Measurements from ENCODE around the gene SRSF12. TPM values are rescaled to one million over a fixed set of nuclear protein-coding genes. Genes with fewer than 3 reads are reported as not detected.

SRSF12 gene
- total RNA-seq, 2 experiments from 2014 or later, result not detected

DNA sequence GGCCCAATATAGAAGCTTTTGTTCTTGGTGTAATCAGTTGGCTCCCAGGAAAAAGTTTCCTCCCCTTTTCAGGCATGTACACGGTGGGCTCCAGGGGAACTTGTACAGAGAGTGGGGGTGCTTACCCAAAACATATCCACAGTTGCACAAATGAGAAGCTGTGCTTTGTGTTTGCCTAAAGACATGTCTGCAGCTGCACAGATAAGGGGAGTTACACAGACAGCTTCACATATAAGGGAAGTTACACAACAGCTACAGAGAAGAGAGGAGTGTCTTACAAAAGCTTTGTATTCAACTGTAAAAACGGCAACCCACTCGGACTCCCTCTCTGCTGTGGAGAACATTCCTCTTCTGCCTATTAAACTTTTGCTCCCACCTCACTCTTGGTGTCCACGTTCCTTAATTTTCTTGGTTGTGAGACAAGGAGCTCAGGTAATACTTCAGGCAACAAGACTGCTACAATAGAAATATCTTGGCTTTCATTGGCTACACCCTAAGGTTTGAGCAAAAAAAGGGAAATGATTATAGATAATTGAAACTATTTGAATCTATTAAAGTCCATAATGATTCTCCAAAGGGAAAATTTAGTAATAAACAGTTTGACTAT is 44.8 kb downstream of the SRSF12 start:
- ChIA-PET POLR2A (interaction anchor here (0.9 to 3.7 kb wide), 4 partner anchors 10 to 73 kb away, joined by 3 to 18 read pairs (median 9); partner anchors contain the start of gene PM20D2), CTCF (no interaction called here)
- no peak overlapping the region for H3K4me3 Mint-ChIP-seq
- H3K27me3 Mint-ChIP-seq, result no peaks in the 10 kb centered on the region
- TF ChIP-seq, protein P1, sequence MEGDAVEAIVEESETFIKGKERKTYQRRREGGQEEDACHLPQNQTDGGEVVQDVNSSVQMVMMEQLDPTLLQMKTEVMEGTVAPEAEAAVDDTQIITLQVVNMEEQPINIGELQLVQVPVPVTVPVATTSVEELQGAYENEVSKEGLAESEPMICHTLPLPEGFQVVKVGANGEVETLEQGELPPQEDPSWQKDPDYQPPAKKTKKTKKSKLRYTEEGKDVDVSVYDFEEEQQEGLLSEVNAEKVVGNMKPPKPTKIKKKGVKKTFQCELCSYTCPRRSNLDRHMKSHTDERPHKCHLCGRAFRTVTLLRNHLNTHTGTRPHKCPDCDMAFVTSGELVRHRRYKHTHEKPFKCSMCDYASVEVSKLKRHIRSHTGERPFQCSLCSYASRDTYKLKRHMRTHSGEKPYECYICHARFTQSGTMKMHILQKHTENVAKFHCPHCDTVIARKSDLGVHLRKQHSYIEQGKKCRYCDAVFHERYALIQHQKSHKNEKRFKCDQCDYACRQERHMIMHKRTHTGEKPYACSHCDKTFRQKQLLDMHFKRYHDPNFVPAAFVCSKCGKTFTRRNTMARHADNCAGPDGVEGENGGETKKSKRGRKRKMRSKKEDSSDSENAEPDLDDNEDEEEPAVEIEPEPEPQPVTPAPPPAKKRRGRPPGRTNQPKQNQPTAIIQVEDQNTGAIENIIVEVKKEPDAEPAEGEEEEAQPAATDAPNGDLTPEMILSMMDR (IDR thresholded peaks at IDR 0.05), result no peak
- no peaks in the 10 kb centered on the region for H3K9me3 Mint-ChIP-seq
- Histone ChIP-seq H3K36me3 (ENCODE audit: insufficient read depth, low read length) (no peaks in the 10 kb centered on the region), H3K4me3 (ENCODE audit: low read length) (no peak overlapping the region), H3K27me3 (ENCODE audit: control insufficient read depth in 1 of 2, insufficient read depth in 2 of 2, low read length in 2 of 2) (no peaks in the 10 kb centered on the region), H3K27ac (ENCODE audit: low read depth in 1 of 2, low read length in 2 of 2) (no peak overlapping the region), H3K9me3 (ENCODE audit: control insufficient read depth in 1 of 2, insufficient read depth in 1 of 2, low read length in 2 of 2) (no peaks in the 10 kb centered on the region), H3K4me1 (ENCODE audit: insufficient read depth, low read length) (peaks cover 2% of the 10 kb centered on the region)
- DNase-seq (peak in 1 of 14 experiments; percentile 26), ATAC-seq (ENCODE audit: poor library complexity) (no peak)
- H3K36me3 Mint-ChIP-seq (ENCODE audit: low read depth), result no peaks in the 10 kb centered on the region
- peaks cover 5% of the 10 kb centered on the region for H3K4me1 Mint-ChIP-seq (ENCODE audit: low read depth)
- H3K27ac Mint-ChIP-seq, result no peak overlapping the region
- intact Hi-C loops (cut with DNase I, micrococcal nuclease), result no loop called here

DNA sequence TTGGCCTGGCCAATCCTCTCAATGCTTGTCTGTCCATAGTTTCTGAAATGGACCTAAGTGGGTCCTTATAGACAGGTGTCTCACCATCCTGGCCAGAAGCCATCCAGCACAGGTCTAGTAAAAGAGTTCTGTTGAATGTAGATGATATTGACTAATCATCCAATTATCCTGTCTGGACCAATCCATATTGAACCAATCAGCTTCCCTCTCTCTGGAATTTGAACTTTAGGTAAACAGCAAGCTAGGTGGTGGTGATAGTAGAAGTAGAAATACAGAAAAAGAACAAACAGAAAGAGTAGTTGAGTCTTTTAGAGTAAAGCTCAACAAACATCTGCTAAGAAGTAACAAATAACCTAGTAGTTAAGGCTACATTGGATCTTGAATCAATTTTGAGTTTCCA is 46.8 kb downstream of the SRSF12 start:
- no peaks in the 10 kb centered on the region for H3K9me3 Mint-ChIP-seq
- intact Hi-C loops (cut with DNase I, micrococcal nuclease), result no loop called here
- H3K27ac Mint-ChIP-seq, result no peak overlapping the region
- DNase-seq (no peak), ATAC-seq (ENCODE audit: poor library complexity) (no peak)
- H3K4me1 ChIP-seq (ENCODE audit: insufficient read depth, low read length), result no peaks in the 10 kb centered on the region
- H3K4me1 Mint-ChIP-seq (ENCODE audit: low read depth), result no peaks in the 10 kb centered on the region
- no peak overlapping the region for H3K27ac ChIP-seq (ENCODE audit: low read depth in 1 of 2, low read length in 2 of 2)
- no peaks in the 10 kb centered on the region for H3K9me3 ChIP-seq (ENCODE audit: control insufficient read depth in 1 of 2, insufficient read depth in 1 of 2, low read length in 2 of 2)
- no peak overlapping the region for H3K4me3 ChIP-seq (ENCODE audit: low read length)
- H3K27me3 Mint-ChIP-seq, result no peaks in the 10 kb centered on the region
- H3K4me3 Mint-ChIP-seq, result no peak overlapping the region
- TF ChIP-seq, protein P1 (IDR thresholded peaks at IDR 0.05), result no peak
- no peaks in the 10 kb centered on the region for H3K27me3 ChIP-seq (ENCODE audit: control insufficient read depth in 1 of 2, insufficient read depth in 2 of 2, low read length in 2 of 2)
- ChIA-PET CTCF (no interaction called here), POLR2A (interaction anchor here (3.7 kb wide), 1 partner anchor 8 kb away, joined by 24 read pairs; the partner anchor contains the start of gene PNRC1)
- H3K36me3 ChIP-seq (ENCODE audit: insufficient read depth, low read length), result no peaks in the 10 kb centered on the region
- H3K36me3 Mint-ChIP-seq (ENCODE audit: low read depth), result no peaks in the 10 kb centered on the region

DNA sequence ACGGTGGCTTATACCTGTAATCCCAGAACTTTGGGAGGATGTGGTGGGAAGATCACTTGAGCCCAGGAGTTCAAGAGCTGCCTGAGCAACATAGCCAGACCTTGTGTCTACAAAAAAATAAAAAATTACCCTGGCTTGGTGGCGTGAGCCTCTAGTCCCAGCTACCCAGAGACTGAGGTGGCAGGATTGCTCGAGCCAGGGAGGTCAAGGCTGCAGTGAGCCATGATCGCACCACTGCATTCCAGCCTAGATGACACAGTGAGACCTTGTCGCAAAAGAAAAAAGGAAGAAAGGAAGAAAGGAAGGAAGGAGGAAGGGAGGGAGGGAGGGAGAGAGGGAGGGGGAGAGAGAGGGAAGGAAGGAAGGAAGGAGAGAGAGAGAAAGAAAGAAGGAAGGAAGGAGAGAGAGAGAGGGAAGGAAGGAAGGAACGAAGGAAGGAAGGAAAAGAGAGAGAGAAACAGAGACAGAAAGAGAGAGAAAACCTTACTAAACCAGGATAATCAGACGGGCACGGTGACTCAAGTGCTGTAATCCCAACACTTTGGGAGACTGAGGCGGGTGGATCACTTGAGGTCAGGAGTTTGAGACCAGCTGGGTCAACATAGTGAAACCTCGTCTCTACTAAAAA is 48.2 kb downstream of the SRSF12 start:
- ChIA-PET CTCF (no interaction called here), POLR2A (interaction anchor here (0.7 to 3.7 kb wide), 2 partner anchors 10 to 39 kb away, joined by 4 to 24 read pairs; partner anchors contain the start of gene PNRC1)
- Mint-ChIP-seq H3K4me1 (ENCODE audit: low read depth) (no peaks in the 10 kb centered on the region), H3K9me3 (no peaks in the 10 kb centered on the region), H3K27me3 (no peaks in the 10 kb centered on the region), H3K4me3 (no peak overlapping the region), H3K36me3 (ENCODE audit: low read depth) (no peaks in the 10 kb centered on the region), H3K27ac (no peak overlapping the region)
- Histone ChIP-seq H3K9me3 (ENCODE audit: control insufficient read depth in 1 of 2, insufficient read depth in 1 of 2, low read length in 2 of 2) (no peaks in the 10 kb centered on the region), H3K4me3 (ENCODE audit: low read length) (no peak overlapping the region), H3K4me1 (ENCODE audit: insufficient read depth, low read length) (no peaks in the 10 kb centered on the region), H3K27ac (ENCODE audit: low read depth in 1 of 2, low read length in 2 of 2) (no peak overlapping the region), H3K36me3 (ENCODE audit: insufficient read depth, low read length) (no peaks in the 10 kb centered on the region), H3K27me3 (ENCODE audit: control insufficient read depth in 1 of 2, insufficient read depth in 2 of 2, low read length in 2 of 2) (no peaks in the 10 kb centered on the region)
- TF ChIP-seq, protein P1 (IDR thresholded peaks at IDR 0.05), result no peak
- no peak for ATAC-seq (ENCODE audit: poor library complexity)
- intact Hi-C loops (cut with DNase I, micrococcal nuclease), result no loop called here
- no peak for DNase-seq

Measured in CD4-positive, alpha-beta T cell (primary cell).